ENCODE data around the gene GGACT.

GGACT gene

GRCh38 chr13:100484702-100485101, 103.9 kb downstream of the GGACT start:
- ChIA-PET CTCF (interaction anchor here (2.3 kb wide), 1 partner anchor 17 kb away, joined by 7 read pairs; no protein-coding TSS in a partner anchor), POLR2A (no interaction called here)
- Histone ChIP-seq H3K36me3 (ENCODE audit: control insufficient read depth in 4 of 4, insufficient read depth in 4 of 4, low read length in 3 of 4) (no peaks in the 10 kb centered on the region), H3K4me1 (ENCODE audit: control extremely low read depth in 1 of 4, control insufficient read depth in 4 of 4, insufficient read depth in 4 of 4, low read length in 3 of 4) (no peaks in the 10 kb centered on the region), H3K27ac (ENCODE audit: insufficient read depth in 1 of 2, low read depth in 1 of 2, low read length in 2 of 2, poor library complexity in 1 of 2, severe bottlenecking in 2 of 2) (no peak overlapping the region), H3K27me3 (replicated peaks in 2 of 5; ENCODE audit: control insufficient read depth in 4 of 5, insufficient read depth in 5 of 5, low read length in 4 of 5) (no peaks in the 10 kb centered on the region), H3K9me3 (ENCODE audit: control extremely low read depth in 1 of 5, control insufficient read depth in 4 of 5, insufficient read depth in 2 of 5, low read depth in 1 of 5, low read length in 4 of 5) (no peaks in the 10 kb centered on the region), H3K4me3 (ENCODE audit: control insufficient read depth in 1 of 7, extremely low read depth in 1 of 7, insufficient read depth in 4 of 7, low read depth in 2 of 7, low read length in 6 of 7) (no peak overlapping the region)
- no peak for DNase-seq
- WGBS (ENCODE audit: insufficient coverage): 100% methylated on average over 1 of the region's 3 CpGs

GRCh38 chr13:100483841-100484381, 104.7 kb downstream of the GGACT start:
- Histone ChIP-seq H3K27me3 (replicated peaks in 2 of 5; ENCODE audit: control insufficient read depth in 4 of 5, insufficient read depth in 5 of 5, low read length in 4 of 5) (no peaks in the 10 kb centered on the region), H3K4me1 (ENCODE audit: control extremely low read depth in 1 of 4, control insufficient read depth in 4 of 4, insufficient read depth in 4 of 4, low read length in 3 of 4) (no peaks in the 10 kb centered on the region), H3K9me3 (ENCODE audit: control extremely low read depth in 1 of 5, control insufficient read depth in 4 of 5, insufficient read depth in 2 of 5, low read depth in 1 of 5, low read length in 4 of 5) (no peaks in the 10 kb centered on the region), H3K4me3 (ENCODE audit: control insufficient read depth in 1 of 7, extremely low read depth in 1 of 7, insufficient read depth in 4 of 7, low read depth in 2 of 7, low read length in 6 of 7) (no peak overlapping the region), H3K27ac (ENCODE audit: insufficient read depth in 1 of 2, low read depth in 1 of 2, low read length in 2 of 2, poor library complexity in 1 of 2, severe bottlenecking in 2 of 2) (no peak overlapping the region), H3K36me3 (ENCODE audit: control insufficient read depth in 4 of 4, insufficient read depth in 4 of 4, low read length in 3 of 4) (no peaks in the 10 kb centered on the region)
- CTCF ChIA-PET: interaction anchor here (2.3 kb wide), 1 partner anchor 18 kb away, joined by 7 read pairs; no protein-coding TSS in a partner anchor
- POLR2A ChIA-PET: interaction anchor here (0.5 kb wide), 1 partner anchor 17 kb away, joined by 3 read pairs; no protein-coding TSS in a partner anchor
- 69% methylated on average over 4 of the region's 8 CpGs for WGBS (ENCODE audit: insufficient coverage)
- DNase-seq: no peak

- H3K27ac ChIP-seq (ENCODE audit: insufficient read depth in 1 of 2, low read depth in 1 of 2, low read length in 2 of 2, poor library complexity in 1 of 2, severe bottlenecking in 2 of 2): no peak overlapping the region
- CTCF ChIA-PET: no interaction called here
- H3K4me3 ChIP-seq (ENCODE audit: control insufficient read depth in 1 of 7, extremely low read depth in 1 of 7, insufficient read depth in 4 of 7, low read depth in 2 of 7, low read length in 6 of 7): no peak overlapping the region
- H3K27me3 ChIP-seq (replicated peaks in 2 of 5; ENCODE audit: control insufficient read depth in 4 of 5, insufficient read depth in 5 of 5, low read length in 4 of 5): no peaks in the 10 kb centered on the region
- DNase-seq: no peak
- H3K4me1 ChIP-seq (ENCODE audit: control extremely low read depth in 1 of 4, control insufficient read depth in 4 of 4, insufficient read depth in 4 of 4, low read length in 3 of 4): no peaks in the 10 kb centered on the region
- H3K36me3 ChIP-seq (ENCODE audit: control insufficient read depth in 4 of 4, insufficient read depth in 4 of 4, low read length in 3 of 4): no peaks in the 10 kb centered on the region
- 94% methylated on average over 5 of the region's 6 CpGs for WGBS (ENCODE audit: insufficient coverage)
- POLR2A ChIA-PET: no interaction called here
- no peaks in the 10 kb centered on the region for H3K9me3 ChIP-seq (ENCODE audit: control extremely low read depth in 1 of 5, control insufficient read depth in 4 of 5, insufficient read depth in 2 of 5, low read depth in 1 of 5, low read length in 4 of 5)
Observed at GRCh38 chr13:100483139-100483538, 105.5 kb downstream of the GGACT start.

GRCh38 chr13:100480676-100481075, 107.9 kb downstream of the GGACT start:
- H3K4me3 ChIP-seq (ENCODE audit: control insufficient read depth in 1 of 7, extremely low read depth in 1 of 7, insufficient read depth in 4 of 7, low read depth in 2 of 7, low read length in 6 of 7): no peak overlapping the region
- no peaks in the 10 kb centered on the region for H3K36me3 ChIP-seq (ENCODE audit: control insufficient read depth in 4 of 4, insufficient read depth in 4 of 4, low read length in 3 of 4)
- CTCF ChIA-PET: no interaction called here
- H3K27ac ChIP-seq (ENCODE audit: insufficient read depth in 1 of 2, low read depth in 1 of 2, low read length in 2 of 2, poor library complexity in 1 of 2, severe bottlenecking in 2 of 2): no peak overlapping the region
- no peaks in the 10 kb centered on the region for H3K9me3 ChIP-seq (ENCODE audit: control extremely low read depth in 1 of 5, control insufficient read depth in 4 of 5, insufficient read depth in 2 of 5, low read depth in 1 of 5, low read length in 4 of 5)
- DNase-seq: no peak
- WGBS (ENCODE audit: insufficient coverage): 99% methylated on average over 8 of the region's 9 CpGs
- H3K4me1 ChIP-seq (ENCODE audit: control extremely low read depth in 1 of 4, control insufficient read depth in 4 of 4, insufficient read depth in 4 of 4, low read length in 3 of 4): no peaks in the 10 kb centered on the region
- no peaks in the 10 kb centered on the region for H3K27me3 ChIP-seq (replicated peaks in 2 of 5; ENCODE audit: control insufficient read depth in 4 of 5, insufficient read depth in 5 of 5, low read length in 4 of 5)
- POLR2A ChIA-PET: no interaction called here
